DOHH2 (cell line): ENCODE results near the gene CRX.

Source experiments
- H3F3A ChIP-seq: fragments of 200-600 bp; sonication (generic), shearing (Covaris generic); 2 replicates; pipeline ENCODE4 v1.6.0; 2016; ENCODE audit warnings: antibody characterized with exemption, mild to moderate bottlenecking; ENCODE audit not compliant: control insufficient read depth, insufficient read depth
- H3K27ac ChIP-seq: fragments of 200-600 bp; sonication (generic); 2 replicates; pipeline ENCODE4 v1.5.1; 2014; ENCODE audit warnings: low read depth, mild to moderate bottlenecking, low read length, moderate library complexity
- H3K27me3 ChIP-seq: fragments of 200-600 bp; sonication (generic); 2 replicates; pipeline ENCODE4 v1.6.1; 2014; ENCODE audit warnings: mild to moderate bottlenecking, low read length, mixed read lengths; ENCODE audit not compliant: control insufficient read depth
- H3K36me3 ChIP-seq: fragments of 200-600 bp; sonication (generic); 2 replicates; pipeline ENCODE4 v1.6.1; 2014; ENCODE audit warnings: mild to moderate bottlenecking, low read length, moderate library complexity, mixed read lengths; ENCODE audit not compliant: control insufficient read depth
- H3K4me1 ChIP-seq: fragments of 200-600 bp; sonication (generic); 2 replicates; pipeline ENCODE4 v1.6.1; 2014; ENCODE audit warnings: mild to moderate bottlenecking, low read length, mixed read lengths; ENCODE audit not compliant: control insufficient read depth
- H3K4me2 ChIP-seq: fragments of 200-600 bp; sonication (generic); 2 replicates; pipeline ENCODE4 v1.6.0; 2014; ENCODE audit warnings: mild to moderate bottlenecking, low read length, moderate library complexity
- H3K4me3 ChIP-seq: fragments of 200-600 bp; sonication (generic); 2 replicates; pipeline ENCODE4 v1.5.1; 2014; ENCODE audit warnings: mild to moderate bottlenecking, low read length, mixed read lengths
- H3K79me2 ChIP-seq: fragments of 200-600 bp; sonication (generic); 2 replicates; pipeline ENCODE4 v1.6.1; 2014; ENCODE audit warnings: mild to moderate bottlenecking, low read length, mixed read lengths; ENCODE audit not compliant: control insufficient read depth
- H3K9me2 ChIP-seq: fragments of 200-600 bp; sonication (generic); replicated peaks from 2 replicates; pipeline ENCODE4 v1.6.1; 2014; ENCODE audit warnings: mild to moderate bottlenecking, low read length, mixed read lengths; ENCODE audit not compliant: control insufficient read depth
- H3K9me3 ChIP-seq: fragments of 200-600 bp; sonication (generic); 2 replicates; pipeline ENCODE4 v1.6.1; 2014; ENCODE audit warnings: antibody characterized with exemption, low read length, mixed read lengths; ENCODE audit not compliant: control insufficient read depth, insufficient read depth
- H4K20me1 ChIP-seq: fragments of 200-600 bp; sonication (generic); 2 replicates; pipeline ENCODE4 v1.6.0; 2014; ENCODE audit warnings: low read depth, mild to moderate bottlenecking, antibody characterized with exemption, low read length, moderate library complexity; ENCODE audit not compliant: control insufficient read depth, insufficient read depth
- EZH2phosphoT487 ChIP-seq: fragments of 200-600 bp; sonication (generic); IDR thresholded peaks from 2 replicates; pipeline ENCODE4 v1.6.1; 2017; ENCODE audit warnings: borderline replicate concordance, mild to moderate bottlenecking, antibody characterized with exemption, low read length, moderate library complexity, mixed read lengths
- TF ChIP-seq, protein P1 (sequence below): fragments of 200-600 bp; sonication (generic); IDR thresholded peaks from one replicate; pipeline ENCODE4 v1.5.1; 2014; ENCODE audit warnings: antibody characterized with exemption, mild to moderate bottlenecking, low read depth, low read length; ENCODE audit not compliant: poor library complexity, severe bottlenecking

The CRX gene

DNA sequence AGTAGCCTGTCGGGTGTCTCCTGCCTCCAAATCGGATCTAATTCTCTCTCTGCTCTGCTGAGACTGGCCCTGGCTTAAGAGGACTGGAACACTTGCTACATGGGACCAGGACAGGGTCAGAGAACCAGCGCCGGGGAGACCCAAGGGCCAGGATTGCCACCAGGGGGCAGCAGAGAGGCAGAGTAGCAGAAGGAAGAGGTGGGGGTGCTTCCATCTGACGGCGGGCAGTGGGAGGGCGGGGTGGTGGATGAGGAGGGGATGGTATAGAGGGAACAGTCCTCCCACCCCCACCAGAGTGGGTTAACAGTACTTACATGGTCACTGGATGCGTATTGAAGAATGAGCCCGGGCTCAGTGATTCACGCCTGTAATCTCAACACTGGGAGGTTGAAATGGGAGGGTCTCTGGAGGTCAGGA, 31.3 kb upstream of the CRX start:
- Histone ChIP-seq H3K4me2 (no peak overlapping the region), H3K9me2 (no peaks in the 10 kb centered on the region), H3K36me3 (no peaks in the 10 kb centered on the region), H3F3A (no peaks in the 10 kb centered on the region), H3K4me3 (no peak overlapping the region), H3K9me3 (no peaks in the 10 kb centered on the region), H3K27ac (no peak overlapping the region), H3K4me1 (no peaks in the 10 kb centered on the region), H3K79me2 (no peaks in the 10 kb centered on the region), H4K20me1 (no peaks in the 10 kb centered on the region), H3K27me3 (no peaks in the 10 kb centered on the region)
- TF ChIP-seq, protein P1, sequence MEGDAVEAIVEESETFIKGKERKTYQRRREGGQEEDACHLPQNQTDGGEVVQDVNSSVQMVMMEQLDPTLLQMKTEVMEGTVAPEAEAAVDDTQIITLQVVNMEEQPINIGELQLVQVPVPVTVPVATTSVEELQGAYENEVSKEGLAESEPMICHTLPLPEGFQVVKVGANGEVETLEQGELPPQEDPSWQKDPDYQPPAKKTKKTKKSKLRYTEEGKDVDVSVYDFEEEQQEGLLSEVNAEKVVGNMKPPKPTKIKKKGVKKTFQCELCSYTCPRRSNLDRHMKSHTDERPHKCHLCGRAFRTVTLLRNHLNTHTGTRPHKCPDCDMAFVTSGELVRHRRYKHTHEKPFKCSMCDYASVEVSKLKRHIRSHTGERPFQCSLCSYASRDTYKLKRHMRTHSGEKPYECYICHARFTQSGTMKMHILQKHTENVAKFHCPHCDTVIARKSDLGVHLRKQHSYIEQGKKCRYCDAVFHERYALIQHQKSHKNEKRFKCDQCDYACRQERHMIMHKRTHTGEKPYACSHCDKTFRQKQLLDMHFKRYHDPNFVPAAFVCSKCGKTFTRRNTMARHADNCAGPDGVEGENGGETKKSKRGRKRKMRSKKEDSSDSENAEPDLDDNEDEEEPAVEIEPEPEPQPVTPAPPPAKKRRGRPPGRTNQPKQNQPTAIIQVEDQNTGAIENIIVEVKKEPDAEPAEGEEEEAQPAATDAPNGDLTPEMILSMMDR = peak; percentile 95
- no peak for TF ChIP-seq EZH2phosphoT487

DNA sequence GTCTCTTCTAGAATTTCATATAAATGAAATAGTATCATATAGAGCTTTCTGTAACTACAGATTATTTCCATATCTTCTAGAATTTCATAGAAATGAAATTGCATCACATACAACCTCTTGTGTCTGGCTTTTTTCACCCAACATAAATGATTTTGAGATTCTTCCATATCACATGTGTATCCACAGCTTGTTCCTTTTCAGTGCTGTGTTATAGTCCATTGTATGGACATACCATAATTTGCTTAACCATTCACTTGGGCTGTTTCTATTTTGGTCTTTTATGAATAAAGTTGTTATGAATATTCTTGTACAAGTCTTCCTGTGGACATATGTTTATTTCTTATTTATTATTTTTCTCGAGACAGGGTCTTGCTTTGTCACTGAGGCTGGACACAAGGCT, 29.1 kb upstream of the CRX start:
- Histone ChIP-seq H3K4me2 (no peak overlapping the region), H3K4me1 (no peaks in the 10 kb centered on the region), H3K27me3 (no peaks in the 10 kb centered on the region), H3K36me3 (no peaks in the 10 kb centered on the region), H3K79me2 (no peaks in the 10 kb centered on the region), H3F3A (no peaks in the 10 kb centered on the region), H3K4me3 (no peak overlapping the region), H3K27ac (no peak overlapping the region), H3K9me3 (no peaks in the 10 kb centered on the region), H4K20me1 (no peaks in the 10 kb centered on the region), H3K9me2 (no peaks in the 10 kb centered on the region)
- TF ChIP-seq EZH2phosphoT487 = no peak
- TF ChIP-seq, protein P1 = no peak

DNA sequence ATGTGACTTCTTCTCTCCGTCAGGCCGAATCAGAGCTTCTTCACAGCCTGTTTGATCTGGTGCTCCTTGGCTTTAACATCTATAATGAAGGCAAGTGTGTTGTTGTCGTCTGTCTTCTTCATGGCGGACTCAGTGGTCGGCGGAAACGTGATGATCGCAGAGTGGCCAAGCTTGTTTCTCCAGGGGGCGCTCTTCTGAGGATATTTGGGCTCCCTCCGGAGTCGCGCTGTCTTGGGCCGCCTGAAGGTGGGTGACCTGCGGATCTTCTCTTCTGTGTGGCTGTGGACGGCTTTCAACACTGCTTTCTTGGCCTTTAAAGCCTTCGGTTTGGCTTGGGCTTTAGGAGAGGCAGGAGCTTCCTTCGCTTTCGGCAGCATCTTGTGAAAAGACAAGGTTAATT, 27.2 kb upstream of the CRX start:
- no peaks in the 10 kb centered on the region for H3K4me1 ChIP-seq
- H3K4me2 ChIP-seq = no peak overlapping the region
- H4K20me1 ChIP-seq = no peaks in the 10 kb centered on the region
- TF ChIP-seq EZH2phosphoT487 = no peak
- TF ChIP-seq, protein P1 = peak; percentile 37
- no peaks in the 10 kb centered on the region for H3K79me2 ChIP-seq
- H3K36me3 ChIP-seq = no peaks in the 10 kb centered on the region
- no peak overlapping the region for H3K27ac ChIP-seq
- no peak overlapping the region for H3K4me3 ChIP-seq
- no peaks in the 10 kb centered on the region for H3K27me3 ChIP-seq
- H3F3A ChIP-seq = no peaks in the 10 kb centered on the region
- H3K9me3 ChIP-seq = no peaks in the 10 kb centered on the region
- H3K9me2 ChIP-seq = no peaks in the 10 kb centered on the region

DNA sequence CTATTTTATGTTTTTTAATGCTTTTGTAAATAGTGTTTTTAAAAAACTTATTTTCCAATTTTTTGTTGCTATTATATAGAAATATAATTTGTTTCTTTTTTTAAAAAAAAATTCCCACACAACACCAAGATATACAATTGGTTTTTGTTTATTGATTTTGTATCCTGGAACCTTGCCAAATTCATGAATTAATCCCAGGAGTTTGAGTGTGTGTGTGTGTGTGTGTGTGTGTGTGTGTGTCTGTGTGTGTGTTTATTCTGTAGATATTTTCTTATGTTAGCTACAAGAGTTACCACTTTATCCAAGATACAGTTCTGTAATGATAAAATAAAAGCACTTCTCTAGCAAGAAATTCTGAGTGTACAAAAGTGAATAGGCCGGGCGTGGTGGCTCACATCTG, 25.0 kb upstream of the CRX start:
- Histone ChIP-seq H3K27ac (no peak overlapping the region), H3K4me2 (no peak overlapping the region)
- TF ChIP-seq, protein P1 = no peak
- TF ChIP-seq EZH2phosphoT487 = no peak

More for the DNA sequence above, 25.0 kb upstream of the CRX start:
- no peaks in the 10 kb centered on the region for H3K9me2 ChIP-seq
- no peaks in the 10 kb centered on the region for H3K4me1 ChIP-seq
- no peak overlapping the region for H3K4me3 ChIP-seq
- no peaks in the 10 kb centered on the region for H3F3A ChIP-seq
- no peaks in the 10 kb centered on the region for H3K27me3 ChIP-seq
- H3K36me3 ChIP-seq = no peaks in the 10 kb centered on the region
- no peaks in the 10 kb centered on the region for H4K20me1 ChIP-seq
- no peaks in the 10 kb centered on the region for H3K9me3 ChIP-seq
- H3K79me2 ChIP-seq = no peaks in the 10 kb centered on the region
